Ishikawa (cell line): ENCODE data around the gene CPA5.

Source experiments
- CEBPB ChIP-seq: IDR thresholded peaks from 2 replicates; pipeline ENCODE4 v1.6.1; 2012
- EP300 ChIP-seq: IDR thresholded peaks from 2 replicates; pipeline ENCODE4 v1.6.1; 2012; ENCODE audit warnings: borderline replicate concordance
- FOXM1 ChIP-seq: IDR thresholded peaks from 2 replicates; pipeline ENCODE4 v1.6.1; 2012; ENCODE audit warnings: low read depth, borderline replicate concordance
- NFIC ChIP-seq: IDR thresholded peaks from 2 replicates; pipeline ENCODE4 v1.6.1; 2012
- TAF1 ChIP-seq: IDR thresholded peaks from 2 replicates; pipeline ENCODE4 v1.6.1; 2012; ENCODE audit warnings: low read depth, mild to moderate bottlenecking
- ZBTB7A ChIP-seq: IDR thresholded peaks from 2 replicates; pipeline ENCODE4 v1.6.1; 2012; ENCODE audit warnings: low read depth

DNA sequence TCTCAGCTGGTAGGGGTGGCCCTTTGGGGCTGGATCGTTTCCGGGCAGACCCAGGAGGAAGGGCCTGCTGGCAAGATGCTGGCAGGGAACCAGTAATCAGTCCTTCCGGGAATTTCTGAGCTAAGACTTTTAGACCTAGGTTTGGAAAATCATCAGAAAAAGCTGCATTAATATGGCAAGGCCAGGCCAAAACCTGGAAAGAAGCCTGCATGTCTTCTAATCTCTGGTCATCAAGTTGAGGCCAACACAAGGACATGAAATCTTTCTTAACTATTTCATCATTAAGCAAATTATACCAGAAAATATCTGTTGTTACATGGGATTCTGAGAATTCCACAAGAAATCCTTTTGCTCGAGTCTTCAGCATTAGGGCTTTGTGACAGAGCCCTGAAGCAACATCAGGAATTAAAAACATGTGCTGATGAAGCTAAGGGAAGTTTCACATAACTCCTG, 55.5 kb downstream of the CPA5 start:
- TF ChIP-seq ZBTB7A (no peak), NFIC (no peak), CEBPB (no peak), TAF1 (no peak), EP300 (no peak), FOXM1 (no peak)
